Activated CD4-positive, alpha-beta T cell treated with anti-CD3 and anti-CD28 coated beads, Interleukin-2, Interleukin-6, amounts not matched to agents 100 ng/mL and 50 ng/mL, durations not matched to agents 16 hours and 8 hours (primary cell): ENCODE results near the gene POLR3E.
"Not testable (repeated sequence)": the region's sequence is repeated elsewhere in the genome, so short reads cannot be mapped to it uniquely, and the experiment has no call there.

ENCODE experiments used
- DNase-seq: peaks from one replicate; pipeline ENCODE4 v3.0.0-alpha.2; 2020

Gene POLR3E

GRCh38 chr16:22336581-22336980, 39.4 kb downstream of the POLR3E start:
- no peak for DNase-seq

- no peak for DNase-seq
Observed at GRCh38 chr16:22337045-22337444, 39.8 kb downstream of the POLR3E start.

DNA sequence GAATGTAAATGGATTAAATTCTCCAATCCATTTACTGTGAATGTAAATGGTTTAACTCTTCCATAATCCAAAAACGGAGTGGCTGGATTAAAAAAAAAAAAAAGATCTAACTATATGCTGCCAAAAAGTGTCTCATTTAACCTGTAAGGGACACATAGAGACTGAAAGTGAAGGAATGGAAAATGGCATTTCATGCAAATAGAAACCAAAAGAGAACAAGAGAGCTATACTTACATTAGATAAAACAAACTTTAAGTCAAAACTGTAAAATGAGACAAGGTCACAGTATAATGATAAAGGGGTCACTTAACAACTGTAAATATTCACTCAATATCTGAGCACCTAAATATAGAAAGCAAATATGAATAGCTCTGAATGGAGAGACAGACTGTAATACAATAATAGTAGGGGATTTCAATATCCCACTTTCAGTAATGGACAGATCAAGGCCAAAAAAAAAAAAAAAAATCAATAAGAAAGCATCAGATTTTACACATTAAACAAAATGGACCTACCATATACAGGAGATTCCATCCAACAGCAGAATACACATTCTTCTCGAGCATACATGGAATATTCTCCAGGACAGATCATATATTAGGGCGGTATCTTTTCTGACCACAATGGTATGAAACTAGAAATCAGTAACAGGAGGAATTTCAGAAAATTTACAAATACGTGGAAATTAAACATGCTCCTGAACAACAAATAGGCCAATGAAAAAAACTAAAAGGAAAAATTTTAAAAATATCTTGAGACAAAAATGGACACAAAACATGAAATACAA, 40.8 kb downstream of the POLR3E start:
- no peak for DNase-seq

- no peak for DNase-seq
Observed at GRCh38 chr16:22340945-22341344, 43.7 kb downstream of the POLR3E start.

DNA sequence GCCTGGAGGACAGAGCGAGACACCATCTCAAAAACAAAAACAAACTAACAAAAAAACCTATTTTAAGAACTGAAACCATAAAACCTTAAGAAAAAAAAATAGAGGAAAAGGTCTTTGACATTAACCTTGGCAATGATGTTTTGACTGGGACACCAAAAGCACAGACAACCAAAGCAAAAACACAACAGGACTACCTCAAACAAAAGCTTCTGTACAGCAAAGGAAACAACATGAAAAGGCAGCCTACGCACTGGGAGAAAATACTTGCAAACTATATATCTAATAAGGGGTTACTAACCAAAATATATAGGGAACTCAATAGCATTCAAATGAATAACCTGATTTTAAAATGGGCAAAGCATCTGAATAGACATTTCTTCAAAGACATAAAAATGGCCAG, 44.9 kb downstream of the POLR3E start:
- DNase-seq: no peak

DNA sequence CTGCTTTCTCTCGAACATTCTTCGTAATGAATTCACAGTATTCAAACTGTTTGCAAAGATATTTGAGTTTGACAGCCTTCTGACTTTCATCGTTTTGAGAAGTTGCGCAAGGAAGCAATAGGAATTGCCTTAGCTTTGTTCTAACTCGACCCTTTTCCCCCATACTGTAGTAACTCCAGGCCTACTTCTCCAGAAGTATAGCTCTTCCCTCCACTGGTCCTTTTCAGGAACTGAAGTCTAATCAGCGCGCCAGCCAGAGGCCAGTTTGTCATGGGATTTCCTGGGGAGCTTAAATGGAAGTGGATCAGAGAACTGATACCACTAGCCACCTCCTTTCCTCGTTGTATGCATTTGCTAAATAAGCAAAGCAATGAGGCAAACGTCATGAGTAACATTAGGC, 49.3 kb downstream of the POLR3E start:
- DNase-seq: no peak

DNA sequence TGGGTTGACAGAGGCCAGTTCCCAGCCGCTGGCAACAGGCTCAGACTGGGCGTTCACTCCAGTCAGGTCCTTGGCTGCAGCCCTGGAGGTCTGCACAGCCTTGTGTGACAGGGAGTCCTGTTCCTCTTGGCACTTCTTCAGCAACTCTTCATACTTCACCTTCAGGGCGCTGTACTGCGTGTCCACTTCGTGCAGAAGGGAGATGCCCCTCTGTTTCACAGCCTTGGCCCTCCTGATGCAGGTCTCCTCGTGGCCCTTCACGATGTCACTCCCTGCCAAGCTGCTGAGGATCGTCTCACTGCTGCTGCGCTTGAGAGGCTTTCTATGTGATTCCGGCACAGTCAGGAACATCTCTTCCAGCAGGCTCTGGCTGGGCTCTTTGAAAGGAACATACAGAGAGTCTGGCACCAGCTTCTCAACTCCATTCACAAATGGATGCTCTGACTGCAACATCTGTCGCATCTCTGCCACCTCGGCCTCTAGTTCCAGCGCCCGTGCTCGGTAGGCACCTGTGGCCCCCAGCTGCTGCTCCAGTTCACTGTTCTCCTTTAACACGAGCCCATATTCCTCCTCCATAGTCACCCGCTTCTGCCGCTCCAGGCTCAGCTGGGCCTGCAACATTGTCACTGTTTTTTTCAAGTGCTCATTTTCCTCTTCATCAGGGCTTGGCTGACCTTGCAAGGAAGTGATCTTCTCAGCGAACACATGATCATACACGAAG, 50.1 kb downstream of the POLR3E start:
- no peak for DNase-seq

- no peak for DNase-seq
Observed at GRCh38 chr16:22348291-22348690, 51.1 kb downstream of the POLR3E start.

- not testable (repeated sequence) for DNase-seq
Observed at GRCh38 chr16:22351017-22351416, 53.8 kb downstream of the POLR3E start.

DNA sequence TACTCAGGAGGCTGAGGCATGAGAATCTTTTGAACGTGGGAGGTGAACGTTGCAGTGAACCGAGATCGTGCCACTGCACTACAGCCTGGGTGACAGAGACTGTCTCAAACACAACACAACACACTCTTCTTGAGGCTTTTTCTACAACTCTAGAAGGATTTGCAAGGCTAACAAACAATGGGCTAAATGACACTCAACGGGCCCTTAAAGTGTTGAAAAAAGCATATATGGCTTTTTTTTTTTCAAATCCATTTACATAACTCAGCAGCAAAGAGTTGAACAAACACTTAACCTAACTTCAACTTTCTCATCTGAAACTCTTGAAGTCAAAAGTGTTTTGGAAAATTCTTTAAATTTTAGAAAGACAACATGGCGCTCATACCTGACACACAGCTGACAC, 54.9 kb downstream of the POLR3E start:
- DNase-seq: no peak

- DNase-seq: no peak
Observed at GRCh38 chr16:22352723-22353122, 55.5 kb downstream of the POLR3E start.

DNA sequence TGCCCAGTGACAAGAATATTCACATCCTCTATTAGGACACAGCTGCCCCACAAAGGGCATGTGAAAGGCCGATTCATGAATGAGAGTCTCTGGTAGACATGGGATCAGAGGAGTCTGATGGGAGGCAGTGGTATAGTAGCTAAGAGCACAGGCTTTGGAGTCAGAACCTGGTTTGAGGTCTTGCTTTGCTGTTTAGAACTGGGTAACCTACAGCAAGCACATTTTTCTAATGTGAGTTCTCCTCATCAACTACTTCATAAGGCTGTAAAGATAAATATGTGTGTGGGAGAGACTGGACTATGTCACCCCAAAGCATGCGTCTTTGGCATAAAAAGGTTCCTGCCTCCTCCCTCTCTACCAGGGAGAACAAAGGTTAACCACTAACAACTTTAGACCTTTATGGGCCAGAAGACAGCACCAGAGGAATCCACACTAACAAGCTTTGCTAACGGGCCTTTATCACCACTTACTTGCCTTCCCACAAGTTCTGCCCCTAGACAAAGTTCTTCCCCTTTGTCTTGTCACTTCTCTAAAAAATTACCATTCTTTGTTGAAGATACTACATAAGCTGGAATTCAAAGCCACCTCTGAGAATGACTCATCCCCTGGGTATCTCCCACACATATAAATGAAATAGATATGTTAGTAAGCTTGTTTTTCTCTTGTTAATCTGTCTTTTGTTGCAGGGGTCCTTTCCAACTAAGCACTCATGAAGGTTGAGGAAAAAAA, 56.1 kb downstream of the POLR3E start:
- DNase-seq: peak; percentile 40

- no peak for DNase-seq
Observed at GRCh38 chr16:22353933-22354541, 56.8 kb downstream of the POLR3E start.

GRCh38 chr16:22355487-22355908, 58.3 kb downstream of the POLR3E start:
- no peak for DNase-seq

DNA sequence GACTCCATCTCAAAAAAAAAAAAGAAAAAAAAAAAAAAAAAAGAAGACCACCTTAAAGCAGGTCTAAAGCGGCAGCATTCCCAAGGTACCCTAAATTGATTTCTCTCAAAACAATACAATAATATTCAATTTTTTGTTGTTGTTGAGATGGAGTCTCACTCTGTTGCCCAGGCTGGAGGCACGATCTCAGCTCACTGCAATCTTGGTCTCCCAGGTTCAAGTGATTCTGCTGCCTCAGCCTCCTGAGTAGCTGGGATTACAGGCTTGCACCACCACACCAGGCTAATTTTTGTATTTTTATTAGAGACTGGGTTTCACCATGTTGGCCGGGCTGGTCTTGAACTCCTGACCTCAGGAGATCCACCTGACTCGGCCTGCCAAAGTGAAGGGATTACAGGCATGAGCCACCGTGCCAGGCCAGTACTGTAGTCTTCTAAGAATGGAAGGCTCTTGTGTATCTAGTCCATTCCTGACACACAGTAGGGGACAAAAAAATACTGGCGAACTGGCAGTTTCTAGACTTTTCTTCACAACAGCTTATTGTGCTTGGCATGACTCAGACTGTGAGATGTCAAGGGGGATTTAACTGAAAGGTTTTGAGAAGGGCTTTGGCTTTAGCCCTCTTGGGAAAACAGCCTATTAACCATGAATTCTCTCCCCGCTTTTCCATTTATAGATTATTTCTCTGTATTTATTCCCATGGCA, 59.9 kb downstream of the POLR3E start:
- DNase-seq: no peak

DNA sequence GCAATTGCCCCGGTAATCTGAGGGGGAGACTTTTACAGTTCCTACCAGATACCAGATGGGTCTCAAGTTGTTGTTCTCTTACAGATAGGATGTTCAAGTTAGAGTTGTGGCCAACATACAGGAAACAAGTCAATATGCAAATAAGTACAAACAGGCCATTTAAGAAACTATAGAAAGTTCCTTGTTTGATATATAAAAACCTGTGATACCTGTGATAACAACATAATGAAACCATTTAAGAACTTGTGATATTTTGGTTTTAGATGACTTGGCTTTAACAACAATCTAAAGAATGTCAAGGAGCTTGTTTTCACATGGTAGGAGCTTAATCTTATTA, 60.4 kb downstream of the POLR3E start:
- no peak for DNase-seq

- DNase-seq: no peak
Observed at GRCh38 chr16:22358000-22358399, 60.8 kb downstream of the POLR3E start.

DNA sequence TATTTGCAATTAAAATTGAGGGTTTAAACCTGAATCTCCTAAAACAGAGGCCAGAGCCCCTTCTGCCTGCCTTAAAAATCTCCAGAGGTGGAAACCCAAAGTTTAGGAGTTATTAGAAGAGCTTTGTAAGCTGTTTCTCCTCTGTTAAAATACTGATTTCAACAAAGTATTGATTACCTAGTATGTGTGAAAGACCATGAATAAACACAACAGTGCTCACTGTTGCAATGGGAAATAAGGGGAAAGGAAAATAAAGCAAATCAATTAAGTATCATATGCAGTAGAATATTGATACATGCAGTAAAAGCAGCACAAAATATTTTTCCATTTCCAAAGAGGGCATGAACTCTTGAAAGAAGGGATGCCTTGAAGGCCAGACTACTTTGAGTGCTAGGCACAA, 62.5 kb downstream of the POLR3E start:
- DNase-seq: no peak

DNA sequence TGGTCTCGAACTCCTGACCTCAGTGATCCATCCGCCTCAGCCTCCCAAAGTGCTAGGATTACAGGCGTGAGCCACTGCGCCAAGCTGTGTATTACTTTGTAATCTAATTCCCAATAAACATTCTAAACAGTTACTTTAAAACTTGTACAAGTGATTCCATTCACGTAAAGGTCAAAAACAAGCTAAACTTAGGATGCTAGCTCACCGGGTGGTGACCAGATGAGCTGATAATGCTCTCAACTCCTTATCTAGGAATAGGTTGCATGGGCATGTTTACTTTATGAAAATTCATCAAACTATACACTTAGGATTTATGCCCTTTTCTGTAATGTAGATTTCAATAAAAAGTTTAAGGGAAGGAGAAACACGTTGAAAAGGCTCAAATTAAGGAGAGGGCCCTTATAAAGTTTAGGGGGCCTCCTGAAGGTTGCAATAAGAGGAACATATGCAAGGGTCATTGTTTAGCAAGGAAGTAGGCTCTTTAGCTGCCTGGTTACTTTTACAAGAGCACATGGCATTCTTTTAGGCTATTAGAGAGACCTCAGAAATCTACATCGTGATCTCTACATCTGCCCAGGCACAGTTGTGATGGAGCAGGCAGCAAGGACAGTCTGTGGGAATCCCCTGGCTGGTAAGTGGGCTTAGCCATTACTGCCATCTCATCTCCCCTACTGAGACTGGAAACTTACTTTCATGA, 63.9 kb downstream of the POLR3E start:
- no peak for DNase-seq

GRCh38 chr16:22364241-22364640, 67.0 kb downstream of the POLR3E start:
- no peak for DNase-seq

GRCh38 chr16:22366371-22366770, 69.2 kb downstream of the POLR3E start:
- DNase-seq: no peak

- no peak for DNase-seq
Observed at GRCh38 chr16:22366889-22367288, 69.7 kb downstream of the POLR3E start.
